Vagina (tissue), 2 donors: ENCODE data around the gene NKG7.
A peak's percentile ranks its signal among the peaks of the same experiment; 100 is the strongest.

Source experiments
- POLR2A ChIP-seq, 2 donors: fragments of 450-650 bp; IDR thresholded peaks; one replicate each; pipeline ENCODE4 v1.6.1; 2017; ENCODE audit warnings: antibody characterized with exemption in 2 of 2, mild to moderate bottlenecking in 2 of 2, moderate library complexity in 2 of 2
- TF ChIP-seq, protein P1 (sequence below), 3 experiments: fragments of 450-650 bp in 2 of 3; fragments of 200-600 bp in 1 of 3; sonication (generic) in 1 of 3; IDR thresholded peaks; one replicate each; pipeline ENCODE4 v1.5.1; 2017 to 2019; ENCODE audit warnings: antibody characterized with exemption in 3 of 3, mild to moderate bottlenecking in 2 of 3, moderate library complexity in 2 of 3

DNA sequence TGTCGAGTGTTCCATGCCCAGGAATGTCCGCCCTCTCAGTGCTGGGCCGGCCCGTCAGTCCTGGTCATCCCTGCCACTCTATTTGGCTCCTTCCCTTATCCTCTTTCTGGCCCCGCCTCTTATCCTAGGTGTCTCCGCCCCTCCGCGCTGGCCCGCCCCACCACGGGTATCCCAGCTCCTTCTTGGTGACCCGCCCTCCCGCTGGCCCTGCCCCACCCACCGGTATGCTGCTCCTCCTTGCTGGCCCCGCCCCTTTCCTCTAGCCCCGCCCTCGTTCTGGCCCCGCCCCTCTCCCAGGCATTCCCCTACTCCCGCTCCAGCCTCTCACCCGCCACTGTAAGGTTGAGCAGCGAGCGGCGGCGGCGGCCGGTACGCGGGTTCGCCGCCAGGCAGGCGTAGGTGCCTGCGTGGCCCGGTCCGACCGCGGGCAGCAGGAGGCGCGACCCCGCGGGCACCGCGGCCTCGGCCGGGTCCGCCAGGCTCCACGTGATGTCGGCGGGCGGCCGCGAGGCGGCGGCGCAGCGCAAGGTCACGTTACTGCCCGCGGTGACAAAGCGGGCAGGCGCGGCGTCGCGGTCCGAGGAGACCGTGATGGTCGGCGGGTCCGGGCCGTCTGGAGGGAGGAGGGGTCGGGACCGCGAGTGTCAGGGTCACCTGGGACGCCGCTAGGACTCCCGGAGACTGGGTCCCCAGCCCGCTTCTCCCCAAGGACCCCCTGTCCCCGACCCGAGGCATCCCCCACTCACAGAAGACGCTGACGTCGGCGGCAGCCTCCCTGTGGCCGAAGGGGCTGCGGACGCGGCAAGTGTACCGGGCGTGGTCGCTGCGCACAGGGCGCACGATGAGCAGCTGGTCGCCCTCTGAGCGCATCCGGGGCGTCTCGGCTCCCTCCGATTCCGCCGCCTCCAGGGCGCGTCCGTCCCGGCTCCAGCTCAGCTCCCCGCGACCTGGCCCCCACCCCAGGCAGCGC lies 32.5 kb downstream of the NKG7 start:
- peak in 1 of 2 donors; percentile 60 for TF ChIP-seq POLR2A (IDR thresholded peaks at IDR 0.05)
- TF ChIP-seq, protein P1, sequence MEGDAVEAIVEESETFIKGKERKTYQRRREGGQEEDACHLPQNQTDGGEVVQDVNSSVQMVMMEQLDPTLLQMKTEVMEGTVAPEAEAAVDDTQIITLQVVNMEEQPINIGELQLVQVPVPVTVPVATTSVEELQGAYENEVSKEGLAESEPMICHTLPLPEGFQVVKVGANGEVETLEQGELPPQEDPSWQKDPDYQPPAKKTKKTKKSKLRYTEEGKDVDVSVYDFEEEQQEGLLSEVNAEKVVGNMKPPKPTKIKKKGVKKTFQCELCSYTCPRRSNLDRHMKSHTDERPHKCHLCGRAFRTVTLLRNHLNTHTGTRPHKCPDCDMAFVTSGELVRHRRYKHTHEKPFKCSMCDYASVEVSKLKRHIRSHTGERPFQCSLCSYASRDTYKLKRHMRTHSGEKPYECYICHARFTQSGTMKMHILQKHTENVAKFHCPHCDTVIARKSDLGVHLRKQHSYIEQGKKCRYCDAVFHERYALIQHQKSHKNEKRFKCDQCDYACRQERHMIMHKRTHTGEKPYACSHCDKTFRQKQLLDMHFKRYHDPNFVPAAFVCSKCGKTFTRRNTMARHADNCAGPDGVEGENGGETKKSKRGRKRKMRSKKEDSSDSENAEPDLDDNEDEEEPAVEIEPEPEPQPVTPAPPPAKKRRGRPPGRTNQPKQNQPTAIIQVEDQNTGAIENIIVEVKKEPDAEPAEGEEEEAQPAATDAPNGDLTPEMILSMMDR (IDR thresholded peaks at IDR 0.05): no peak
